Measurements from ENCODE around the gene SLIT3. TPM values are rescaled to one million over a fixed set of nuclear protein-coding genes. Genes with fewer than 3 reads are reported as not detected.

SLIT3 gene
- total and polyA plus RNA-seq, 2 experiments from 2014 or later = 0.59 to 0.71 TPM

- TF ChIP-seq CREB1 (CRISPR knock-in tag; IDR thresholded peaks at IDR 0.05; ENCODE audit: low read depth) (no peak), ETS1 (IDR thresholded peaks at IDR 0.05) (no peak), EZH2 (IDR thresholded peaks at IDR 0.05; ENCODE audit: low read depth, unreplicated experiment) (no peak), STAT1 (IDR thresholded peaks at IDR 0.05; ENCODE audit: unreplicated experiment) (no peak), ZNF114 (CRISPR knock-in tag; IDR thresholded peaks at IDR 0.05) (no peak), EZH2phosphoT487 (IDR thresholded peaks at IDR 0.05; ENCODE audit: unreplicated experiment) (no peak), REST (IDR thresholded peaks at IDR 0.05; ENCODE audit: unreplicated experiment) (no peak), NANOG (IDR thresholded peaks at IDR 0.05; ENCODE audit: borderline replicate concordance) (no peak)
Measured at GRCh38 chr5:169185626-169186025, 115.3 kb downstream of the SLIT3 start (continued).

DNA sequence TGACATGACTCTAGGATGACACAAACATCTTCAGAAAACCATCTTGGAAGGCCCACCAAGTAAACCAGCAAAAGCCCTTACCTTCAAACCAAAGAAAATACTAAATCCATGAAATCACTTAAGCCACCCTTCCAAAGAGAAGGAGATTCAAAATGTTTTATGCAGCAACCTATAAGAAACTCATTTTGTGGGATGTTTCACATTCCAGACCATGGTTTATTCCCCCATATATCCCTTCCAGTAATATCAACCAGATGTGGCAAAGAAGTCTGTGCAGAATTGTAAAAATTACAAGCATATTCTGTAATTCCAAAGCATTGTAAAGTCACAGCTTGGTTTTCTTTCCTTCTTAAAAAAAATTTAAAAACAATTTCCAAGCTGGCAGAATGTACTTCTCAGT is 117.4 kb downstream of the SLIT3 start:
- DNase-seq (ENCODE audit: low spot score) (no peak), ATAC-seq (no peak)
- no peaks in the 10 kb centered on the region; the same call in 2 of the 3 replicates for H3K9me3 Mint-ChIP-seq
- H3K4me1 Mint-ChIP-seq = peaks cover 12% of the 10 kb centered on the region; the same call in 2 of the 3 replicates
- no peaks in the 10 kb centered on the region for H3K36me3 ChIP-seq (ENCODE audit: insufficient read depth)
- H3K27ac Mint-ChIP-seq = no peak overlapping the region
- H3K4me2 ChIP-seq = no peak overlapping the region
- H3K4me3 Mint-ChIP-seq = no peak overlapping the region
- H3F3A ChIP-seq (replicated peaks; ENCODE audit: low read depth) = no peaks in the 10 kb centered on the region
- no peaks in the 10 kb centered on the region for H3K27me3 ChIP-seq (ENCODE audit: insufficient read depth)
- peaks cover 4% of the 10 kb centered on the region for H3K27me3 Mint-ChIP-seq (ENCODE audit: insufficient read depth, low read depth, poor library complexity)
- peaks cover 3% of the 10 kb centered on the region; the same call in 1 of the 2 replicates for H3K9me2 ChIP-seq (ENCODE audit: insufficient read depth)
- no peaks in the 10 kb centered on the region for H3K79me2 ChIP-seq (replicated peaks; ENCODE audit: insufficient read depth)
- no peaks in the 10 kb centered on the region for H4K20me1 ChIP-seq (replicated peaks; ENCODE audit: insufficient read depth)
- no peaks in the 10 kb centered on the region for H3K4me1 ChIP-seq (ENCODE audit: insufficient read depth)
- no peak overlapping the region for H3K27ac ChIP-seq (ENCODE audit: low read depth)
- no peak overlapping the region for H3K4me3 ChIP-seq
- no peaks in the 10 kb centered on the region for H3K36me3 Mint-ChIP-seq (ENCODE audit: low read depth)
- no peak overlapping the region for H2AFZ ChIP-seq
- TF ChIP-seq JUNB (IDR thresholded peaks at IDR 0.05; ENCODE audit: unreplicated experiment) = no peak
- TF ChIP-seq POLR2AphosphoS5 (IDR thresholded peaks at IDR 0.05; ENCODE audit: low read depth) = no peak
- no peak for TF ChIP-seq ZNF114 (CRISPR knock-in tag; IDR thresholded peaks at IDR 0.05)
- no peak for TF ChIP-seq CREB1 (CRISPR knock-in tag; IDR thresholded peaks at IDR 0.05; ENCODE audit: low read depth)
- TF ChIP-seq, protein P1, sequence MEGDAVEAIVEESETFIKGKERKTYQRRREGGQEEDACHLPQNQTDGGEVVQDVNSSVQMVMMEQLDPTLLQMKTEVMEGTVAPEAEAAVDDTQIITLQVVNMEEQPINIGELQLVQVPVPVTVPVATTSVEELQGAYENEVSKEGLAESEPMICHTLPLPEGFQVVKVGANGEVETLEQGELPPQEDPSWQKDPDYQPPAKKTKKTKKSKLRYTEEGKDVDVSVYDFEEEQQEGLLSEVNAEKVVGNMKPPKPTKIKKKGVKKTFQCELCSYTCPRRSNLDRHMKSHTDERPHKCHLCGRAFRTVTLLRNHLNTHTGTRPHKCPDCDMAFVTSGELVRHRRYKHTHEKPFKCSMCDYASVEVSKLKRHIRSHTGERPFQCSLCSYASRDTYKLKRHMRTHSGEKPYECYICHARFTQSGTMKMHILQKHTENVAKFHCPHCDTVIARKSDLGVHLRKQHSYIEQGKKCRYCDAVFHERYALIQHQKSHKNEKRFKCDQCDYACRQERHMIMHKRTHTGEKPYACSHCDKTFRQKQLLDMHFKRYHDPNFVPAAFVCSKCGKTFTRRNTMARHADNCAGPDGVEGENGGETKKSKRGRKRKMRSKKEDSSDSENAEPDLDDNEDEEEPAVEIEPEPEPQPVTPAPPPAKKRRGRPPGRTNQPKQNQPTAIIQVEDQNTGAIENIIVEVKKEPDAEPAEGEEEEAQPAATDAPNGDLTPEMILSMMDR (conservative IDR thresholded peaks at IDR 0.05; ENCODE audit: low read depth in 2 of 2) = no peak
- TF ChIP-seq EZH2phosphoT487 (IDR thresholded peaks at IDR 0.05; ENCODE audit: unreplicated experiment) = no peak
- no peak for TF ChIP-seq ETS1 (IDR thresholded peaks at IDR 0.05)
- TF ChIP-seq EZH2 (IDR thresholded peaks at IDR 0.05; ENCODE audit: low read depth, unreplicated experiment) = no peak
- no peak for TF ChIP-seq STAT1 (IDR thresholded peaks at IDR 0.05; ENCODE audit: unreplicated experiment)
- no peak for TF ChIP-seq ZNF331 (CRISPR knock-in tag; IDR thresholded peaks at IDR 0.05; ENCODE audit: low read depth)

Data from GM23338 (cell line).